GM12891 (cell line): ENCODE data around the gene STMN3.
"Not testable (repeated sequence)": the region's sequence is repeated elsewhere in the genome, so short reads cannot be mapped to it uniquely, and the experiment has no call there.

ENCODE experiments used
- DNase-seq: peaks from one replicate; pipeline ENCODE4 v3.0.0; 2011; ENCODE audit warnings: low spot score; ENCODE audit not compliant: insufficient read length
- FAIRE-seq: peaks from 2 replicates; lab custom pipeline; 2011; peaks lifted over from hg19 to GRCh38; lab: Jason Lieb, UNC
- PAX5 ChIP-seq: IDR thresholded peaks from 2 replicates; pipeline ENCODE4 v1.6.1; 2011; ENCODE audit warnings: low read length, moderate library complexity, mild to moderate bottlenecking; ENCODE audit not compliant: insufficient read depth, severe bottlenecking
- POLR2A ChIP-seq: IDR thresholded peaks from 2 replicates; pipeline ENCODE4 v1.6.1; 2011; ENCODE audit warnings: low read depth, low read length, control low read depth
- POLR2AphosphoS5 ChIP-seq: IDR thresholded peaks from 2 replicates; pipeline ENCODE4 v1.6.1; 2011; ENCODE audit warnings: low read depth, low read length, control low read depth
- POU2F2 ChIP-seq: IDR thresholded peaks from 2 replicates; pipeline ENCODE4 v1.6.1; 2011; ENCODE audit warnings: low read depth, mild to moderate bottlenecking, control low read depth, low read length, moderate library complexity
- SPI1 ChIP-seq: IDR thresholded peaks from 2 replicates; pipeline ENCODE4 v1.6.1; 2011; ENCODE audit warnings: low read depth, low read length, control low read depth
- TAF1 ChIP-seq: IDR thresholded peaks from 2 replicates; pipeline ENCODE4 v1.6.1; 2011; ENCODE audit warnings: low read depth, low read length, control low read depth

Gene STMN3

DNA sequence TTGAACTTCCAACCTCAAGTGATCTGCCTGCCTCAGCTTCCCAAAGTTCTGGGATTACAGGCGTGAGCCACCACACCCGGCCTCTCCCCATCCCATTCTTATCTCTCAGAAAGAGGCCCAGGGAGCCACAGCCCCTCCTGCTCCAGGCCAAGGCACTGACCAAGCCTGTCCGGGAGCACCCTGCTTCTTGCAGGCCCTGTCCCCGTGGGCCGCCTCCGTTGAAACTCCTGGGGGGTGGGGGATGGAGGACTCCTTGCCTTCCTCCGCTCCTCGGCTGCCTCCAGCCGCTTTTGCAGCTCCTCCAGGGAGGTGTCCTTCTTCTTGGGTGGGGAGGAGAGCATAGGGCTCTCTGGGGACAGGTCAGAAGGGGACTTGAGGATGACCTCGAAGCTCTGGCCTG, 9.7 kb downstream of the STMN3 start:
- TF ChIP-seq TAF1 (no peak), POU2F2 (no peak), POLR2A (no peak), SPI1 (no peak), POLR2AphosphoS5 (no peak), PAX5 (no peak)
- DNase-seq (no peak), FAIRE-seq (no peak)

DNA sequence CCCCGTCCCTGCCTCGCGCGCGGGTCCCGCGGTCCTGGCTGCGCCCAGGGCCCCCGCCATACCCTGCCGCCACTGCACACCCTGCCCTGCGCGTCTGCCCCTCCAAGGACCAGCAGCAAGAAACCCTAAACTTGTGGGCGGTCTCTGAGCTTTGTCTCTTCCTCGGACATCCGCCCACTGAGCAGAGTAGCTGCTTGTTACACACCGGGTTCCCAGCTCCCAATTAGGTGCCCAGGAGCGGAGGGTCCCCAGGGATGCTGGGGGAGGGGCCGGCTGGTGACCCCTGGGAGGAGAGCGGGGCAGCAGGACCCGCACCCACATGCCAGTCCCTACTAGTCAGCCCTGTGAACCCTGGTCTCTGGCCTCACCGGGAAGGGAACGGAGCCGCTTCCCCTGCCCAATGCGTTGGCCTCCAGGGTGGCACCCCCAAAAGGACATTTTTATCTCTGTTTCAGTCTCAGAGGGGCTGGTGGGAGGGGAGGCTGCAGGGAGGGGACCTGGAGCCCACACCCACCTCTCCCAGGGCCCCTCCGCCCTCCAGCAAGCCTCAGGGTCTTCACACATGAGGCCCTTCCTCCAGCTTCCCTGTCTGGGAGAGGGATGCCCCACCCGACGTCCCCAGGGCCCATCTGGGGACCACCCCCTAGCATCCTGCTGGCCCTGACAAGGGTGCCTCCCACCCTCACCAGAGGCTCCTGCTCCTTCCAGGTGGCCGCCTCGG, 10.5 kb downstream of the STMN3 start:
- FAIRE-seq, result no peak
- no peak for DNase-seq

DNA sequence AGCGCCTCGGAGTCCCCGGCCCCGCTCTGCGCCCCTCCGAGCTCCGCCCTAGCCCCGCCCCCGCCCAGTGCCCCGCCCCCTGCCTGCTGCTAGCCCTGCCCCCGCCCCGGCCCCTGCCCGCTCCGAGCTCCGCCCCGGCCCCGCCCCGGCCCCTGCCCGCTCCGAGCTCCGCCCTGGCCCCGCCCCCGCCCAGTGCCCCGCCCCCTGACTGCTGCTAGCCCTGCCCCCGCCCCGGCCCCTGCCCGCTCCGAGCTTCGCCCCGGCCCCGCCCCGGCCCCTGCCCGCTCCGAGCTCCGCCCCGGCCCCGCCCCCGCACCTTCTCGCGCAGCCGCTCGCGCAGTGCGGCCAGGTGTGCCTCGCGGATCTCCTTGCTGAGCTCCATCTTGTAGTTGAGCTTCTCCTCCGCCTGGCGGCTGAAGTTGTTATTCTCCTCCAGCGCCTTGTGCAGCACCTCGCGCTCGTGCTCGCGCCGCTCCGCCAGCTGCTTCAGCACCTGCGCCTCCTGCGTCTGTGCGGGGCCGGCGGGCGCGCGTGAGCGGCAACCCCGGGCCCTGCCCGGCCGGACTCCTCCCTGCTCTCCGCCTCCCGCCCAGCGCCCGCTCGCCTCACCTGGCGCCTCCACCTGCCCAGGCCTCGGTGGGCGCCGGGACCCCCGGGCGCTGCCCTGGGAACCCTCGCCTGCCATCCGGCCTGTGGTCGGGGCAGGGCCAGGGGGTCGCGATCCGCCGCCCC, 11.3 kb downstream of the STMN3 start:
- no peak for TF ChIP-seq POLR2A
- TF ChIP-seq POU2F2, result no peak
- TF ChIP-seq POLR2AphosphoS5, result no peak
- no peak for TF ChIP-seq PAX5
- no peak for TF ChIP-seq TAF1
- TF ChIP-seq SPI1, result no peak
- peak; percentile 89 for DNase-seq
- FAIRE-seq, result peak; percentile 98

More for the DNA sequence above, 10.5 kb downstream of the STMN3 start:
- TF ChIP-seq POLR2A (no peak), POLR2AphosphoS5 (no peak), POU2F2 (no peak), SPI1 (no peak), TAF1 (no peak), PAX5 (no peak)

DNA sequence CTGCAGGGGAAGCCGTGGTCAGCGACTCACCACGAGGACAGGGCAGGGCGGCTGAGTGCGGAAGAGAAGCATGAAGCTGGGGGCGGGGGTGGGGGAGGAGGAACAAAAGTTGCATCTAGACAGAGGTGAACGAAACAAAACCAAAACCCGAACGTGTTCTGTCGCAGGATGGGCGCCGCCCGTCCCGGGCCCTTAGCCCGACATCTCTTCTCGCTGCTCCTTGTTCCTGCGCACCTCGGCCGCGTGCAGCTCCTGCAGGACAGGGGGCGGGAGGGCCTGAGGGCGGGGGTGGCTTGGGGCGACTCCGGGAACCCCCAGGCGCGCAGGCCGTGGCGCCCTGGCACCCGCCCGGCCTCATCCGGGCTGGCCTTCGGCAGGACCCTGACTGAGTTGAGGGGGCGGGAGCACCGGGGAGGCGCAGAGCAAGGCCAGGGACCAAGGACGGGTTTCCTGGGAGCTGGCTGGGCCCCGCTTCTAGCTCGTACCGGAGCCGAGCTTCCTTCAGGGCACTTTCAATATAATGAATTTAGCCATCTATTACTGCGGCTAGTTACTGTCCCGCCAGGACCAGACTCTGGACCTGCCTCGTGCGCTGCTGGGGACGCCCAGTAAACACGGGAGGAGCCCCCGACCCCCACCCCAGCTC, 12.0 kb downstream of the STMN3 start:
- DNase-seq, result no peak
- TF ChIP-seq PAX5, result no peak
- TF ChIP-seq POU2F2, result no peak
- no peak for TF ChIP-seq POLR2AphosphoS5
- TF ChIP-seq SPI1, result no peak
- no peak for TF ChIP-seq TAF1
- TF ChIP-seq POLR2A, result no peak
- FAIRE-seq, result no peak

DNA sequence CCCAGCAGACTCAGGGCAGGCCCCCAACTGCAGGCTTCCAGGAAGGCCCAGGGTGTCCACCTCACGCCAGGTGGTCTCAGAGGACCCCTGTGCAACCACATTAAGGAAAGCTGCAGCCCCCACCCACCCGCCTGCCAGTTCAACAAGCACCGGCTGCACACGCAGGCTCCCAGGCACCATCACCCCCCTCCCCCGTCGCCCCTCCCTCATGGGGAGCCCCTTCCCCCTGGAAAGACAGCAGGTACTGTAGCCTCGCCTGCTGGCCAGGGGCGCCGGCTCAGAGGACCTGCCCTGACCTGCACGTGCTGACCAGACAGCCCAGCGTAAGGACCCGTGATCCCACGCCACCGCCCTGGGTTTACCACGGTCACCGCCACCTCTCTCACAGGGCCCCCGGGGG, 12.5 kb downstream of the STMN3 start:
- DNase-seq, FAIRE-seq: not testable (repeated sequence)

DNA sequence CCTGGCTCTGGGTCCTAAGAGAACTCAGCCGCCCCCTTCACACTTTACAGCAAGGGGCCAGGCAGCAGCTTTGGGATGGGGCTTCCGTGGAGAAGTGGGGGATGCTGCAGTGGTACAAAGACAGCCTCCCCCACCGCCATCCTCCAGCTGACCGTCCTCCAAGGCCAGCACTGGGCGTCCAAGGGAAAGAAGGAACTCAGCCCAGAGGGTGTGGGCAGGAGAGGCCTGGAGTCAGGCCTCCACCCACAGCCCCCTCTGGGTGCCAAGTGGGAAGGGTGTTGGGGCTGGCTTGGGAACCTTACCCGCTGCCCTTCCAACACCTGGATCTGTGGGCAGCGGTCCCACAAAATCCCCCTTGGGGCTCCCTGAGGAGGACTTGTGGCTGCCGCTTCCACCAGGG, 13.1 kb downstream of the STMN3 start:
- no peak for FAIRE-seq
- TF ChIP-seq TAF1, result no peak
- TF ChIP-seq POLR2AphosphoS5, result no peak
- no peak for TF ChIP-seq POU2F2
- TF ChIP-seq SPI1, result no peak
- no peak for TF ChIP-seq POLR2A
- no peak for TF ChIP-seq PAX5

DNA sequence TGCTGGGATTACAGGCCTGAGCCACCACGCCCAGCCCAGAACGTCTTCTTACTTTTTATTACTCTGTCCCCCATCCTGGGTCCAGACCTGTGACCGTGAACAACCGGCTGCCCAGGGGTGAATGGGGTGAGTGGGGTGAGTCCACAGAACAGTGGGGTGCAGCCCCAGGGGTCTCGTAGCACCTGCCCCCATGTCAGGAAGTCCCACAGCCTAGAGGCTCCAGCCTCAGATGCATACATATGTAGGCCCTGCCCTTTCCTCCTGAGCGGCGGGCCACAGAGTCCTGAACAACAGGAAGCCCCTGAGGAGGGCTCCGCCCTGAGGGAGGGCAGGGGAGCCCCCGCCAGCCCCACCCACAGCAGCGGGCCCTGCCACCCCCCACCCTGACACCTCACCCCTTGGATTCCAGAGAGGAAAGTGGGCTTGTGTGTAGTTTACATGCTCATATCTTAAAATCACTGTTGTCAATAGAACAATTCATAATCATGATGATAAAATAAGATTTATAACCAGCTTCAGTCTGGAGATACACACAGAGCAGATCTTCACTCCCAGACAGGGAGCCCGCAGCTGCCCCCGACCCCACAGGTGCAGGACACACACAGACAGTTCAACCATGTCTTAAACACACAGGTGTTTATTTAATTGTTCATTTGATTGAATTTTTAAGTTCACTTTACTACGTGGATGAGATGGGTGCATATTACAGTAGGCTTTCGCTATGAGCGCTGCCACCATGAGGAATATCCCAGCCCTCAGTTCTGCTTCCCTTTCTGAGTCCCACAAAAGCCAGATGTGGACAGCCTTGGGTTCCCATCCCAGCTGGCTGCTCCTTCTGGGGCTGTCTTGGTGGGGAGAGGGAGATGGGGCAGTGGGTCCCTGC, 13.9 kb downstream of the STMN3 start:
- DNase-seq, result no peak
- FAIRE-seq, result peak; percentile 41
- no peak for TF ChIP-seq SPI1
- no peak for TF ChIP-seq POLR2A
- no peak for TF ChIP-seq PAX5
- TF ChIP-seq POU2F2, result no peak
- TF ChIP-seq POLR2AphosphoS5, result no peak
- no peak for TF ChIP-seq TAF1

More for the DNA sequence above, 13.1 kb downstream of the STMN3 start:
- no peak for DNase-seq

DNA sequence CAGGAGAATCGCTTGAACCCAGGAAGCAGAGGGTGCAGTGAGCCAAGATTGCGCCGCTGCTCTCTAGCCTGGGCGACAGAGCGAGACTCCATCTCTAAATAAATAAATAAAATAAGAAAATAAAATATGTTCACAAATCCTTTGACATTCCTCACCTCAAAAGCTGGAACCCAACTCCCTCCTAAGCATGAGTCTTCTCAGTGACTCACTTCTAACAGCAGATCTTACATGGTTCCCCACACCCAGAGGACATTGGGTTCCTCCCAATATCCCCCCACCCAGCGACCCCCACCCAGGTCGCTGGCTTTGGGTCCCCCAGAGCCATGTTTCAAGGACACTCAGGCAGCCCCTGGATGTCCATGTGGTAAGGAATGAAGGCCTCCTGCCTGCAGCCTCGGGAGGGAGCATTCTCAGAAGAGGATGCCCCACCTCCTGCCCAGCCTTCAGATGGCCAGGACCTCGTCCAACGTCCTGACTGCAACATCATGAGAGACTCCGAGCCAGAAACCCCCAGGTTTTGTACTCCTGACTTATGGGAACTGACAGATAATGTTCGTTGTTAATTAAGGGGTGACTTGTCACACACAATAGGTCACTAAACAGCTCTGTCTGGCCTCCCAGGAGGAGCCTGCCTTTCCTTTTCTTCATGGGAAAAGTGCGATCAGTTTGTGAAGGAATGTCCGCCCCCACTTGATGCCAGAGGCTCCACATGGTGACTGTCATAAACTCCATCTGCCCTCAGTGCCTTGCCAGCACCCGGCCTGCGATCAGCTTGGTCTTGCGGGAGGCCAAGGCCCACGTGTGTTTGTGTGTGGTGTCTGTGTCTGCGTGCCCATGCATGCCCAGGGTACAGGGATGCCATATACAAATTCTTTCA, 16.2 kb downstream of the STMN3 start:
- FAIRE-seq (no peak), DNase-seq (no peak)
- TF ChIP-seq POU2F2 (no peak), SPI1 (no peak), TAF1 (no peak), POLR2AphosphoS5 (no peak), PAX5 (no peak), POLR2A (no peak)
